ENCODE measurements around the gene FAM98C. TPM values are rescaled to one million over a fixed set of nuclear protein-coding genes. Genes with fewer than 3 reads are reported as not detected.
"Not testable (repeated sequence)": the region's sequence is repeated elsewhere in the genome, so short reads cannot be mapped to it uniquely, and the experiment has no call there.

Gene FAM98C
- total RNA-seq, 1 donor from 2014 or later = 7.6 TPM

GRCh38 chr19:38425810-38426466 is 23.0 kb downstream of the FAM98C start, which contains the start of gene RASGRP4:
TSS of gene RASGRP4 (minus strand) at chr19:38426219. CDS start at chr19:38426091, 128 bp downstream.
- DNase-seq (ENCODE audit: low read depth) = no peak

GRCh38 chr19:38427035-38427677 is 24.3 kb downstream of the FAM98C start:
- not testable (repeated sequence) for DNase-seq (ENCODE audit: low read depth)

GRCh38 chr19:38429055-38429810 is 26.3 kb downstream of the FAM98C start:
- DNase-seq (ENCODE audit: low read depth) = no peak

GRCh38 chr19:38429811-38430156 is 26.9 kb downstream of the FAM98C start:
- DNase-seq (ENCODE audit: low read depth) = no peak

GRCh38 chr19:38430931-38431330 is 28.0 kb downstream of the FAM98C start:
- no peak for DNase-seq (ENCODE audit: low read depth)

- no peak for DNase-seq (ENCODE audit: low read depth)
Measured at GRCh38 chr19:38433268-38433733, 30.4 kb downstream of the FAM98C start, which contains the start of gene RYR1. TSS of gene RYR1 (plus strand) at chr19:38433691. CDS start at chr19:38433830, 139 bp downstream.

- DNase-seq (ENCODE audit: low read depth) = no peak
Measured at GRCh38 chr19:38434549-38435051, 31.7 kb downstream of the FAM98C start.

GRCh38 chr19:38437295-38437694 is 34.4 kb downstream of the FAM98C start:
- no peak for DNase-seq (ENCODE audit: low read depth)

GRCh38 chr19:38437917-38438316 is 35.0 kb downstream of the FAM98C start:
- no peak for DNase-seq (ENCODE audit: low read depth)

GRCh38 chr19:38440592-38440991 is 37.7 kb downstream of the FAM98C start:
- no peak for DNase-seq (ENCODE audit: low read depth)

GRCh38 chr19:38441657-38442348 is 38.9 kb downstream of the FAM98C start:
- no peak for DNase-seq (ENCODE audit: low read depth)

GRCh38 chr19:38442736-38443135 is 39.8 kb downstream of the FAM98C start:
- DNase-seq (ENCODE audit: low read depth) = no peak

GRCh38 chr19:38443458-38443999 is 40.6 kb downstream of the FAM98C start:
- DNase-seq (ENCODE audit: low read depth) = no peak

GRCh38 chr19:38444026-38444425 is 41.1 kb downstream of the FAM98C start:
- no peak for DNase-seq (ENCODE audit: low read depth)

- DNase-seq (ENCODE audit: low read depth) = no peak
Measured at GRCh38 chr19:38445362-38445761, 42.5 kb downstream of the FAM98C start.

GRCh38 chr19:38448225-38448624 is 45.3 kb downstream of the FAM98C start:
- no peak for DNase-seq (ENCODE audit: low read depth)

GRCh38 chr19:38449518-38449917 is 46.6 kb downstream of the FAM98C start:
- DNase-seq (ENCODE audit: low read depth) = no peak

GRCh38 chr19:38451036-38451435 is 48.1 kb downstream of the FAM98C start:
- no peak for DNase-seq (ENCODE audit: low read depth)

- DNase-seq (ENCODE audit: low read depth) = no peak
Measured at GRCh38 chr19:38451629-38452028, 48.7 kb downstream of the FAM98C start.

- DNase-seq (ENCODE audit: low read depth) = no peak
Measured at GRCh38 chr19:38452430-38453366, 49.8 kb downstream of the FAM98C start.

All from renal cortical epithelial cell (primary cell).